Glomerular endothelial cell (primary cell): ENCODE measurements around the gene ACER1. TPM values are rescaled to one million over a fixed set of nuclear protein-coding genes. Genes with fewer than 3 reads are reported as not detected.

ENCODE experiments used
- DNase-seq: peaks from one replicate; pipeline ENCODE4 v3.0.0-alpha.2; 2011; ENCODE audit warnings: low read depth, low spot score; ENCODE audit errors: extremely low read depth
- total RNA-seq: library from RNA; depleted of rRNA; stranded (reverse); fragments of >200 nt; gene quantifications from 2 replicates; pipeline ENCODE4 v1.2.3, GENCODE V29; 2015

Gene ACER1
- total RNA-seq, 1 donor from 2014 or later = not detected

DNA sequence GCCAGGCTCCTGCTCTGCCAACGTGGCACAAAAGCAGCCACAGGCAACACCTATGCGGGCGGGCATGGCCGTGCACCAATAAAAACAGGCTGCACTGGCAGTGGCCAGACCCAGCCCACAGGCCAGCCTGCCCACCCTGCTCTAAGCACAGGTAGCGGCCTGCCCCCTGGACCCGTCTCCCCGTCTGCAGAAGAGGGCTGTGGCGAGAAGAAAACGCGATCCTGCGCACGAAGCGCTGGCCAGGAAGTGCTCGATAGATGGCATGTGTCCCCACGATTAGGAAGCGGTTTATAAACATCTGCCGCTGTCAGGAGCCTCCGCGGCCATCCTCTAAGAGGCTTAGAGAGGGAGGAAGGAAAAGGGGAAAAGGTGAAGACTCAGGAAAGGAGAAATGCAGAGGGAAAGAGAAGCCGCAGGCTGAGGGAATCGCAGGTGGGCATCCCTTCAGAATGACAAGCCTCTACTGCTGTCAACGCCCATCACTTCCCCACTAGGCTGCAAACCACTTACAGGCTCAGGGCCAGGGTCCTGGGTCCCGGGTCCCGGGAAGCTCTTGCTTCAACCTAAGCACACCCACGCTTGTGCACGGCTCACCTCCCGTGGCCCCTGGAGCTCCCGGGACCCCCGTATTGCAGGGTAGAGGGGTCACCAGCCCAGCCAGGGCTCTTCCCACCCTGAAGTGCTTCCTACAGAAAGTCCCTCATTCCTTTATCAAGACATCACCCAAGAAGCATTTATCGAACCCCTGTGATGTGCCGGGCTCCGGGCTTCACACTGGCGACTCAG is 64.1 kb downstream of the ACER1 start:
- no peak for DNase-seq

DNA sequence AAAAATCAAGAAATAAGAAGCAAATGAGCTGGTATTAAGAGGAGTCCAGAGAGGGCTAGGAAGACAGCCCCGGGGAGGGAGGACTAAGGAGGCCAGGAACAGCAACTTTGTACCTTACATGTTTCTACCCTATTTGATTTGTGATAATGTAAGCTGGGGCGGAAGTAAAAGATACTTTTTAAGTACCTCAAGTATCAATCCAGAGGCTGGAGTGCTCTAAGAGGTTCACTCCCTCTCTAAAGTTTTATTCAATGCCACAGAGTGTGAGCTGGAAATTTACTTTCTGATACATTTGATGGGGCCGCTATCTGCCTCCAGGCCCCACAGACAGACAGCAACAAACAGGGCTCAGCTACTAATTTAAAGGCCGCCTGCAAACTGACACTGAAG is 65.0 kb downstream of the ACER1 start:
- DNase-seq = no peak

DNA sequence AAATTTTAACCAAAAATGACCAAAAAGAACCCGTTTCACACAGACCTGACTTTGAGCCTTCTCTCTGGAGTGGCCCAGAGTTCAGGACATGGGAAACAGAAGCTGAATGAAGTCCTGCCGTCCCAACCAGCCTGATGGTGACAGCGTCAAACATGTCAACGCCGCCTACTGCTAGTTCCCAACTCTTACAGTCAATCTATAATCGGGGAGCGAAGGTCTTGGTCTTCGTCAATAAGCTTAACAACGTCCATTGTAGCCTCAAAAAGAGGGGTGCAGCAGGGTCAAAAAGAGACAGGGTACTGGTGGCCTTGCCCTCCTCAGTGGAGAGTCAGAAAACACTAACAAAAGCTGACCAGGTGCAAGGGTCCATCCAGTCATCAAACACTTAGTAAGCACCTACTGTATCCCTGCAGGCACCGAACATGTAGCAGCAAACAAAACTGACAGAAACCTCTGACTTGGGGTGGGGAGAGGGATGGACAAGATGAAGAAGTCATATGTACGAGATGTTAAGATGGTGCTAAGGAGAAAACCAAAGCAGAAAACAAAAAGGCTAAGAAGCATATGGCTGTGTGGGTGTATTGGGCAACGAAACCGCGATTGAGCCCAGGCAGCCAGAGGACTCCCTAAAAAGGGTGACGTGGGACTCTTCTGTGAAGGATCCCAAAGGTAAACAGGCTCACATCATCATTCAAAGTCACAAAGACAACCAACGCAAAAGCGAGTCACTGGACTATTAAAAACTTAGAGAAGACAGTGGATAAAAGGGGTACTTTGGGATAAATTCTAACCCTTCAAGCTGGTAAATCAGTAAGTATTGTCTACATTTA is 65.6 kb downstream of the ACER1 start:
- DNase-seq = no peak

DNA sequence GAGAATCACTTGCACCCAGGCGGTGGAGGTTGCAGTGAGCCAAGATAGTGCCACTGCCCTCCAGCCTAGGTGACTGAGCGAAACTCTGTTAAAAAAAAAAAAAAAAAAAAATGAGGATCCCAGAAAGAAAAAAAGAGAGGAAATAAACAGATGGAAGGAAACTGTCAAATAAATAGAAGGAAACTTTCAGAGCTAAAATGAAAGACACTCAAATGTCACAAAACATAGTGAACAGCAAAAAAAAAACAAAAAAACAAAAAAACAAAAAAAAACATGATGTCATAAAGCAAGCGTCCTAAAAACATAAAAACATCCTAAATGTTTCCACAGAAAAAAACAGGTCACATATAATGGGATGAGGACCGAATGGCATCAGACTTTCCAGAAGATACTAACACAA is 68.6 kb downstream of the ACER1 start:
- DNase-seq = no peak

DNA sequence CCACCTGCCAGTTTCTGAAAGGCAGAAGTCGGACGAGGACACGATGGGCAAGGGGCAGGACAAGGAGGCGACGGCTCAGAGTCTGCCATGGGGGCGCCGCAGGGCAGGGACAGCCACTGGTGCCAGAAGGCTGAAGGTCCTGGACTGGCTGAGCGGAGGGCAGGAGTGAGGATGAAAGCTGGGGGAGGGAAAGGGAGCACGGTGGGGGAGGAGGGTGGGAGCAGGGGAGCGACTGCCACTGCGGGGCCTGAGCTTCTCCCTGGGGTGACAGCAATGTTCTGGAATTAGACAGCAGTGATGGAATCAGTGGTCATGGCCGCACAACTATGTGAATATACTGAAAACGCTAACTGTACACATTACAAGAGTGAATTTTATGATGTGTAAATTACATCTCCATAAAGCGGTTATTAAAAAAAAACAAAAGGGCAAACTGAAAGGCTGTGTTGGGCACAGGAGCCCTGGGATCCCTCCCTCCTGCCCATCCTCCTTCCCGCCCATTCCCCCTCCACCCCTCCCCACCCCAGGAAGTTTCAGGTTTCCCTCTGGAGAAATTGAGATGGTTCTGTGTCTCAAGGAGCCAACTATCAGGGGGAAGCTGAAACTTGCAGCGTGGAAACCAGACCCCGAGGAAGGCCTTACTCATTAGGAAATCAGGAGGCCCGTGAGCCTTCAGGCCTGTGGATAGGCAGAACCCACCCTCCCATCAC is 69.5 kb downstream of the ACER1 start:
- DNase-seq = no peak

DNA sequence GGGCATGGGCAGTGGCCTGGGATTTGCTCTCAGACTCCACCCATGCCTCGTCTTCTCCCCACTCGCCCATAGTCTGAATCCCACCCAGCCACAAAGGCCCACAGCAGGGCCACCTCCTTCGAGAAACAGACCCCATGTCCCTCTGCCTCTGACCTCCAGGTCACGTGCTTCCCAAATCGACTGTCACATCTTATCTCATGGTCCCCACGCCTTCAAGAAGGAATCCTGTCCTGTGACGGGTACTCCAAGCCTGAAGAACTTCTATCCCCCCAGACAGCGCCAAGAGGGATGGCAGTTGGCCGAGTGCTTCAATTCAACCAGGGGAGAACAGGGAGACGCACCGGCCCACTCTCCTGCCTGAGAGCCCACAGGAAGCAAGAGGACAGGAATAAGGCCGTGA is 70.1 kb downstream of the ACER1 start:
- DNase-seq = no peak

DNA sequence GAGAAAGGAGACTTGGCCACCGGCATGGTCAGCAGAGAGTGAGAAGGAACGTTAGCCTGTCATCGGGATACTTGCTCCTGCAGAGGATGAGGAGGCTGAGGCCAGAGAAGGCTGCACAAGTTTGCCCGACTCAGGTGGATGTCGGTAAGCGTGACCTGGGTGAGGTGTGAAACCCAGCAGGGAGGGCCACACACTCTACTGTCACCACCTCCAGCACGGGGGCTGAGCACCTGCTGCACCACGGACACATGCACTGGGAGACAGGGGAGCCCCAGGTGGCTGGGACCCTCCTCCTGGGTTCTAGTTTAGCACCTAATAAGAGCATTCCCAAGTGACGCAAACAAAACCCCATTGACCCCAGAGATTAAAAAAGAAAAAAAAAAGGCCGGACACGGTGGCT is 70.9 kb downstream of the ACER1 start:
- no peak for DNase-seq

DNA sequence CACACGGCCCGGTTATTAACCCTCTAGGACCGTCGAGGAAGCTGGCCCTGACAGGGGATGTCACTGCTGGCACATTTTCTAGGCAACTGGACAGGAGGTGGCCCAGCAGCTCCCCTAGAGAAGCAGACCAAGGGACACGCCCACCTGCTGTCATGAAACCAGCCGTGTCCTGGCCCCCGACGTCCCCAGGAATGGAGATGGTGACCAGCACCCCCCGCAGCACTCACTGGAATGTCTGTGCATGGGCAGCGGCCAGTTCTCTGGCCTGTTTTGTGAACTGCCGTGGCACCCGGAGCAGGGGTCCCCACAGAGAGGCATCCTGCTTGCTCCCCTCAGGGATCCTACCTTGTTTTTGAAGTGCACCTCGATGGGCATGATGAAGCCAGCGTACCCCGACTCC is 71.5 kb downstream of the ACER1 start:
- no peak for DNase-seq

DNA sequence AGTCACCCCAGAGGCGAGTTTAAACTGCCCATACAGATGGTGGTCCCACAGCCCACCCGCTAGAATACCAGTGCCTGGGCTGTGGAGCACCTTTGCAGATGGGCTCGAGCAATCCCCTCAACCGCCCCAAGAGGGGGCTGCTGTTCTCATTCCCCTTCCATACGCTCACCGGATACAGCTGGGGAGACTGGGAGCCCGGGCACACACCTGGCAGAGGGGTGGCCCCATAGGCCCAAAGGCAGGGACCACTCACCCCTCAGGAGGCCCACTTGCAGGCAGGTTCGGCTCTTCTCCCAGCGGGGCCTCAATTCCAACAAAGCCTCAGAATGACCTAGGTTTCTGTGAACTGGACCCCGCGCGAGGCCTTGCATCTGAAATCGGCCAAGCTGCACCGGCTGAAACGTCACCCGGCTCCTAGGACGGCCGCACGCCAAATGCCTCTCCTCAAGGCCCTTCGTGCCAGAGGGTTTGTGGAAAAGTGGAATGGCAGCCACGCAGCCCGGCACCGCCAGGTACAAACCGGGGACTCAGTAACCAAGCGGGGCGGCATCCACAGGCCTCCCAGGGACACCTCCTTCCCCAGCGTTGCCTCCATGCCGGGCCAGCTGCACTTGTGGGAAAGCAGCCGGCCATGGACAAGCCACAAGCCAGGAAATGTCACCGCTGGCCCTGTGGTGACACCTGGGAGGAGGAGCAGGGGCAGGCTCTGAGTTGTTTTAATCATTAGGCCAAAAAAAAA is 72.3 kb downstream of the ACER1 start:
- DNase-seq = no peak

DNA sequence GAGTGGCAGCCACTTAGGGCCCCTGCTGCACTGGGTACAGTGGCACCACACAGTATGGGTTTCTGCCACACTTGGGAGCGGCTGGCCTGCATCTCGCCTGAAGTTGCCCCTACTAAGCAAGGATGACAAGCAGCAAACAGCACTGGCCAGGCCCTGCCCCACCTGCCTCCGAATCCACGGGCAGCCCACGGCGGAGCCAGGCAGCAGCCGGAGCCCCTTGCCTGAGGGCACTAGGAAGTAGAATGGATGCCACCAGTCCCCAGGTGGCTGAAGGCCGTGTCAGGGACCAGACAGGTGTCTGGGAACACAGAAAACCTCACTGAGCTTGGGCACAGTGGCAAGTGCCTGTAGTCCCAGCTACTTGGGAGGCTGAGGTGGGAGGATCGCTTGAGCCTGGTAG is 73.0 kb downstream of the ACER1 start:
- no peak for DNase-seq

DNA sequence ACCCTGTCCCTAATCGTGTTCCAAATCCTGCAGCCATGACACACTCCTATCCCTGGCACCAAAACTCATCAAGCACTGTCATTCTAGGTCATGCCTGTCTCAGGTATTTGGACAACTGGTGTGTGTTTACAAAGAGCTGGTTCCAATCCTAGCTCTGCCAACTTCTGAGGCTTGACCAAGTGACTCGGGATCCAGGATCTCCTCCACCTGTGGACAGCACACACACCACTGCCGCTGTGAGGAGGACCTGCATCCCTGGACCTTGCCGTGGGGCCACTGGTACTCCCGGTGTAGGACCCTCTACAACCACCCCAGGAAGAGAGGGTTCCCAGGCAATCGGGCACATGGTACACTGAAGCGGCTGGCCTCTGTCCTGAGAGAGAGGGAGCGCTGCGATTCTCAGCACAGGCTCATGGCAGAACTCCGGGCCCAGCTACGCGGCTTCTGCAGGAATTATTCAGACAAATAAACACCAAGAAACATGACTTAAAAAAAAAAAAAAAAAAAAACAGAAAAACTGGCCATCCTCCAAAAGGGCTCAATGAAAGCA is 74.0 kb downstream of the ACER1 start:
- DNase-seq = no peak

DNA sequence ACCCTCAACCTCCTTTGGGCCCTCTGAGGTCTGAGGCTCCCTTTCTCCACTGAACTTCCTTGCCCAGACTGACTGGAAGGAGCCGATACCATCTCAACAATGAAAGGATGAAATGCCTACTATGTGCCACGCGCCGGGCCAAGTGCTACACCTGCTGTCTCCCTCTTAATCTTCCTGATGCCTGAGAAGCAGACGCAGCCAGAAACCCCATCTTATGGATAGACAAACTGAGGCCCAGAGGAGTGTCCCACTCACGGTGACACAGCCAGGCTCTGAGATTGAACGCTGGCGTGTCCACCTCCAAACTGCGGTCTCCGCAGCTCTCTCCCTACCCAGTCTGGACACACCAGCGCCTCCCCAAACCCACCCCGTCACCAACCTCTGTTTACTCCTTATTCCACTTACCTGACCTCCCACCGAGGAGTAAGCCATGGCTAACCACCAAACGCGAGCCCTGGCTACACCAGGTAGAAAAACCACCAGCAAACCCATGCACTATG is 74.5 kb downstream of the ACER1 start:
- DNase-seq = no peak

Other genes with a start within 250 kb of the ACER1 start
- 5.3 and 7.9 TPM in 2 replicates for gene RFX2, start 223.1 kb downstream of the ACER1 start, total RNA-seq
- gene ACSBG2, start 197.9 kb downstream of the ACER1 start, total RNA-seq = not detected in 2 replicates
- gene MLLT1, start 53.6 kb downstream of the ACER1 start, total RNA-seq = 23.3 and 32.2 TPM in 2 replicates
- gene CLPP, start 27.9 kb upstream of the ACER1 start, total RNA-seq = 119 and 129 TPM in 2 replicates
- gene ALKBH7, start 39.2 kb upstream of the ACER1 start, total RNA-seq = 50.4 and 51.5 TPM in 2 replicates
- 1.3 TPM in 2 replicates for gene PSPN, start 42.3 kb upstream of the ACER1 start, total RNA-seq
- gene GTF2F1, start 59.6 kb upstream of the ACER1 start, total RNA-seq = 57.8 and 71.9 TPM in 2 replicates
- 233 and 255 TPM in 2 replicates for gene KHSRP, start 91.2 kb upstream of the ACER1 start, total RNA-seq
- gene SLC25A41, start 100.2 kb upstream of the ACER1 start, total RNA-seq = 0.70 TPM in 1 of 2 replicates, not detected in the other
- 47.1 and 60.7 TPM in 2 replicates for gene SLC25A23, start 126.2 kb upstream of the ACER1 start, total RNA-seq
- gene CRB3, start 130.7 kb upstream of the ACER1 start, total RNA-seq = 0.34 TPM in 1 of 2 replicates, not detected in the other
- gene DENND1C, start 148.2 kb upstream of the ACER1 start, total RNA-seq = 0.10 TPM in 1 of 2 replicates, not detected in the other
- 3.7 TPM in 1 of 2 replicates, not detected in the other for gene TUBB4A, start 168.7 kb upstream of the ACER1 start, total RNA-seq
- 8.2 and 12.1 TPM in 2 replicates for gene TNFSF9, start 197.4 kb upstream of the ACER1 start, total RNA-seq